Measurements from ENCODE around the gene CTNNA1.

GRCh38 chr5:138914338-138914737 lies 161.1 kb downstream of the CTNNA1 start:
- TF ChIP-seq POLR2A (IDR thresholded peaks at IDR 0.05; ENCODE audit: low read depth, low read length) (no peak), POLR2AphosphoS5 (IDR thresholded peaks at IDR 0.05; ENCODE audit: low read depth, low read length) (no peak)

All from GM12892 (cell line).